Measurements from ENCODE around the gene XPO4.
"Not testable (repeated sequence)": the region's sequence is repeated elsewhere in the genome, so short reads cannot be mapped to it uniquely, and the experiment has no call there.

The XPO4 gene

GRCh38 chr13:20890540-20890939, 12.0 kb downstream of the XPO4 start:
- DNase-seq: not testable (repeated sequence)

GRCh38 chr13:20882206-20882605, 20.3 kb downstream of the XPO4 start:
- DNase-seq: no peak

DNA sequence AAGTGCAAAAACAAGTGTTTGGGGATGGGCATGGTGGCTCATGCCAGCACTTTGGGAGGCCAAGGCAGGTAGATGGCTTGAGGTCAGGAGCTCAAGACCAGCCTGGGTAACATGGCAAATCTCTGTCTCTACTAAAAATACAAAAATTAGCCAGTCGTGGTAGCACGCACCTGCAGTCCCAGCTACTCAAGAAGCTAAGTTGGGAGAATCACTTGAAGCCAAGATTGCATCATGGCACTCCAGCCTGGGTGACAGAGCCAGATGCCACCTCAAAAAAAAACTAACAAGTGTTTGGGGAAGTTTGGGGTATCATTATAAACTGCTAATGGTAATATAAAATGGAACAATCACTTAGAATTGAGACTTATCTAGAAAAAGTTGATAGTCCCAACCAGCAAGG, 24.6 kb downstream of the XPO4 start:
- DNase-seq: no peak

- not testable (repeated sequence) for DNase-seq
These were observed 25.7 kb downstream of the XPO4 start for GRCh38 chr13:20876802-20877201.

DNA sequence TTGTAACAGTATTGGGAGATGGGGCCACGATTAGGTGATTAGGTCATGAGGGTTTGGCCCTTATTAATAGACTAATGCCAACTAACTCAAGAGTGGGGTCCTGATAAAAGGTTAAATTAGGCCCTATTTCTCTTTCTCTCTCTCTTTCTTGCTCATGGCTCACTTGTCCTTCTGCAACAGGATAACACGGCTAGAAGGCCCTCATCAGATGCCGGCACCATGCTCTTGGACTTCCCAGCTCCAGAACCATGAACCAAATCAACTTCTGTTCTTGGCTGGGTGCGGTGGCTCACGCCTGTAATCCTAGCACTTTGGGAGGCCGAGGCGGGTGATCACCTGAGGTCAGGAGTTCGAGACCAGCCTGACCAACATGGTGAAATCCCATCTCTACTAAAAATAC, 28.1 kb downstream of the XPO4 start:
- not testable (repeated sequence) for DNase-seq

DNA sequence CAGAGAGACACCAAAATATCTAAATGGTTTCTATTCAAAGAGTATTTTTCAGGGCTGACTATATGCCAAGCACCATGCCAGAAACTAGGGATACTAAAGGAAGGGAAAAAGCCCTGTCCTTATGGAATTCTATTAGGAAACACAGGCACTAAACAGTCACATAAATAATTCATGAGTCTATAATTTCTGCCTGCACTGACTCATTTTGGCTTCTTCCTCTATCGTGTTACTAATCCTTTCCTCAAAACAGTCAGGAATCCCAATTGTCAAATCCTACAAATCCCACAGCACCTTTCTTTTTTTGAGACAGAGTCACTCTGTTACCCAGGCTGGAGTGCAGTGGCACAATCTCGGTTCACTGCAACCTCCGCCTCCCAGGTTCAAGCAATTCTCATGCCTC, 29.2 kb downstream of the XPO4 start:
- no peak for DNase-seq

DNA sequence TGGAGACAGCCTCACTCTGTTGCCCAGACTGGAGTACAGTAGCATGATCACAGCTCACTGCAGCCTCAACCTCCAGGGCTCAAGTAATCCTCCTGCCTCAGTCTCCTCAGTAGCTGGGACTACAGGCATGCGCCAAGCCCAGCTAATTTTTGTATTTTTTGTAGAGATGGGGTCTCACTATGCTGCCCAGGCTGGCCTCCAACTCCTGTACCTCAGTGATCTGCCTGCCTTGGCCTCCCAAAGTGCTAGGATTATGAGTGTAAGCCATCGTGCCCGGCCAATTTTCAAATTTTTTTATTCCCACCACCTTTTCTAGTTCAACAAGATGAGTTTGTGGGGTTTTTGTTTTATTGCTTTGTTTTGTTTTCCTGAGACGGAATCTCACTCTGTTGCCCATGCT, 31.7 kb downstream of the XPO4 start:
- DNase-seq: no peak

GRCh38 chr13:20869540-20869939, 33.0 kb downstream of the XPO4 start:
- no peak for DNase-seq

GRCh38 chr13:20867408-20867807, 35.1 kb downstream of the XPO4 start:
- DNase-seq: no peak

DNA sequence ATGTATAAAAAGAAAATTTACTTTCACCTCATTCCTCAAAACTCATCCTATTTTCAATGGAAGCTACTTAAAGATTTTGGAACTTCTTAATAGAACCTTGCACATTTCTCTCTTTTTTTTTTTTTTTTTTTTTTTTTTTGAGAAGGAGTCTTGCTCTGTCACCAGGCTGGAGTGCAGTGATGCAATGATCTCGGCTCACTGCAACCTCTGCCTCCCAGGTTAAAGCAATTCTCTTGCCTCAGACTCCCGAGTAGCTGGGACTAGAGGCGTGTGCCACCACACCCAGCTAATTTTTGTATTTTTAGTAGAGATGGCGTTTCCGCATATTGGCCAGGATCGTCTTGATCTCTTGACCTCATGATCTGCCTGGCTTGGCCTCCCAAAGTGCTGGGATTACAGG, 40.9 kb downstream of the XPO4 start:
- DNase-seq: not testable (repeated sequence)

DNA sequence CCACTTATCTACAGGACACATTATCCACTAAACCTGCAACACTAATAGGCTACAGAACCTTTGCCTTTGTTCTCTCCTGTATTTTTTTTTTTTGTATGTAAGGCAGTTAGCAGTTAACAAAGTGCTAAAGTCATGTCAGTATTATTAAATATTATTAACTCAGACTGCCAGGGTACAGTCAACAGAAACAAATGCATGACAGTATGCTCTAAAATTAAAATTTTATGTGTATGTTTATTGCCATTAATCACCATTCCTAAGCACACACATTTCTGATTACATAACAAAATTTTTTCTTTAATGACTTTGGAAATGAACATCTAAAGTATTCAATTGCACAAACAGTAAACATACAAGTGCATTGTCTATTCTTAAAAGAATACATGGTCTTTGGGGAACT, 41.7 kb downstream of the XPO4 start:
- DNase-seq: no peak

DNA sequence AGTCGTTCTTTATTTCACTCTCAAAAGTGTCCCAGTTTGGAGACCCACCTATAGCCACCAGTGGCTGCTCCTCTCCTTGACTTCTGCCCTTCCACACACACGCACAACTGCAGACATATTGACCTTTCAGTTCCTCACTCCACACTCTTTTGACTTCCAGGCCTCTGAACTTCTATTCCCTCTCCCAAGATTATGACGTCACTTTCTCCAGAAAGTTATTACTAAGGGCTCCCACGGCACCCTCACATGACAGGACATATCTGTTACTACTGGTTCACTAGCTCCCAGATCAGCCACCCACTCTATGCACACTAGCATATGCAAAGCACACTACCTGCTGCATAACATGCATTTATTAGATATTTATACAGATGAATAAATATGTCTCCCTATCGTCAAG, 45.9 kb downstream of the XPO4 start:
- no peak for DNase-seq

GRCh38 chr13:20851844-20852402, 50.6 kb downstream of the XPO4 start:
- DNase-seq: no peak

- DNase-seq: no peak
These were observed 53.6 kb downstream of the XPO4 start for GRCh38 chr13:20848944-20849343.

DNA sequence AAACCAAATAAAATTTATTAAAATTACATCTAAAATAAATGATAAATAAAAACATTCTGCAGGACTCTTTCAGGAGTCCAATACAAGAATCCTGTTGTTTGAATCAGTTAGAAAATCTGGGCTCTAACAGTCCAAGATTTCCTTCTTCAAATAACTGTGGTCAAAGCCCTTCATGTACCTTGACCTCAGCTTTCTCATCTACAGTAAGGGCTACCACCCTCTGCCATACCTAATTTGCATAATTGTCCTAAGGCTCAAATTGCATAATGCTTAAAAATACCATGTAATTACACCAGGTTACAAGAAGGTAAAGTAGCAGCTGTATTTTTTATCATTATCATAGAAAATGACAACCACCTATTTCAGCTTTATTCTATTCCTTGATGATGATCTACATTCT, 54.3 kb downstream of the XPO4 start:
- no peak for DNase-seq

DNA sequence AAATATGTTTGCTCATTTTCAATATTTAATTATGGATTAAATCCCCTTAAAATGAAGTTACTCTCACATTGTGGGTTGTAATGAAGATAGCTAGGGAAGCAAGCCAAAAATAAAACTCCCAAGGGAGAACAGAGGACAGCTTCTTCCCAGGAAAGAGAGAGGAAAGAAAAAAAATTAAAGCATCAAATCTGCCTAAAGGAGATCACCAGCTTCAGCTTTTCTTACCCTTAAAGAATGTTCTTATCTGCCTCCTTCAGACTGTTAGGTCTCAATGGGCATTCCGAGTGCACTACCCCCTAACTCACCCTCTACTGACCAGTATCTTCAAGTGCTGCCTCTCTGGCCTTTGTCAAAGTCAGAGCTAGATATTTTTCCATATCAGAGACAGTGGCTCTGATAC, 55.2 kb downstream of the XPO4 start:
- no peak for DNase-seq

- no peak for DNase-seq
These were observed 59.4 kb downstream of the XPO4 start for GRCh38 chr13:20843166-20843565.

GRCh38 chr13:20840568-20840967, 62.0 kb downstream of the XPO4 start:
- DNase-seq: no peak

- DNase-seq: no peak
These were observed 68.5 kb downstream of the XPO4 start for GRCh38 chr13:20833900-20834679.

- DNase-seq: no peak
These were observed 69.7 kb downstream of the XPO4 start for GRCh38 chr13:20832861-20833260.

DNA sequence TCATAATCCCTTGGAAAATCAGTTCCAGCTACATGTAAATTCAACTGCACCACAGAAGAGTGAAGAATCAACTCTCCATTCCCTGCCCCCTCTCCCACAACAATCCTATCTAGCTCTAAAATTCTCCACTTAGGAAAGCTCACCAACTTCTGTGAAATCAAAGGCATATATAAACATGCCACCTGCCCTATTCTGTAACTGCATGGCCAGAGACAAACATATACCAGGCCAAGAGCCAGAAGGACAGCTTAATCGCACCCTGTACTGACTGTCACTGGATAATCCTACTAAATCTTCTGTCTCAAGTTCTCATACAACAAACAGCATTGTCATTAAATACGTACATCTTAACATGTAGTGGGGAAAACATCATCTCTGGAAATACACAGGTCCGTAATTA, 70.6 kb downstream of the XPO4 start:
- no peak for DNase-seq

DNA sequence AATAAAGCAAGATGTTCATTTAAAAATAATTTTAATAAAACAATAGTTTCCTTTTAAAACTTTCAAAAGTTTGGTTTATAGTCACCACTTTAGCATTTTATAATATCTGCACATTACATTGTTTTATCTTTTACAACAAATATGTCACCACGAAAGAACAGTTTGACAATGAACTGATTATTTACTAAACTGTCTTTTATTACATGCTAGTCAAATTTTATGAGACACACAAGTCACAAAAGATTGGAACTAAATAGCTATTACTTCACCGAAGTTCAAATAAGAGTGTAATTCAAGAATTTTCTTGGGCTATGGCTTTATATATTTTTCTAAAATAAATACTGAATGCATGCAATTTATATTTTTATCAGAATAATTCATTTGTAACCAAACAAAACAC, 71.3 kb downstream of the XPO4 start:
- DNase-seq: no peak

DNA sequence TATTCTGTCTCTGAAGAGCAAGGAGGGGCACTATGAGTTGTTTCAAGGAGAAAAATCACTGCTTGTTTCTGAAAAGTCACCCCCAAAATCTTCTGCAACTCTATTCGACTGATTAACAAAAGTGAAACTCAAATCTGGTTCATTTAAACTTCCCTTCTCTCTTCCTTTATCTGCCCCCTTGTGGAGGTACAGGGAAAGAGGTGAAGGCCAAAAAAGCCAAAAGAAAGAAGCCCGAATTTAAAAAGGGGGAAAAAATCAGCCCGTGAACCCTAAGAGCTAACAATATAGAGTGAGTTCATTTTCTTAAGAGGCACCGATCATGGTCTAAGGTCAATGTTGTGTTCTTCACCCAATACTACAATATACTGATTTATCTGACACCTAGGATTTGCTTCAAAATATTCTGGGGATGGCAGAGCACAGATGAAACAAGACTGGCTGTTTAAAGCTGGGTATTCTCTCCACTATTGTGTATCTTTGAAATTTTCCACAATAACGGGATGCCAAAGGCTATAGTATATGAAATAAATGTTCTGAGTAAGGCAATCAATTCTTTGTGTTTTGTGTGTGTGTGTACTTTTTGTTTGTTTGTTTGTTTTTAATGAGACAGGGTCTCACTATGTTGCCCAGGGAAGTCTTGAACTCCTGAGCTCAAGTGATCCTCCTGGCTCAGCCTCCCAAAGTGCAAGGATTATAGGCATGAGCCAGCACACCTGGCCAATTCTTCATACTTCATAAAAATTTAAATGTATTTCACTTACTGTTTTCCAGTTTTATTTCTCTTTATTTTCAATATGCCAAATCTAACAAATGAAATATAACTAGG, 73.8 kb downstream of the XPO4 start:
- DNase-seq: peak; percentile 13
